Measurements from ENCODE around the gene THEM4.

DNA sequence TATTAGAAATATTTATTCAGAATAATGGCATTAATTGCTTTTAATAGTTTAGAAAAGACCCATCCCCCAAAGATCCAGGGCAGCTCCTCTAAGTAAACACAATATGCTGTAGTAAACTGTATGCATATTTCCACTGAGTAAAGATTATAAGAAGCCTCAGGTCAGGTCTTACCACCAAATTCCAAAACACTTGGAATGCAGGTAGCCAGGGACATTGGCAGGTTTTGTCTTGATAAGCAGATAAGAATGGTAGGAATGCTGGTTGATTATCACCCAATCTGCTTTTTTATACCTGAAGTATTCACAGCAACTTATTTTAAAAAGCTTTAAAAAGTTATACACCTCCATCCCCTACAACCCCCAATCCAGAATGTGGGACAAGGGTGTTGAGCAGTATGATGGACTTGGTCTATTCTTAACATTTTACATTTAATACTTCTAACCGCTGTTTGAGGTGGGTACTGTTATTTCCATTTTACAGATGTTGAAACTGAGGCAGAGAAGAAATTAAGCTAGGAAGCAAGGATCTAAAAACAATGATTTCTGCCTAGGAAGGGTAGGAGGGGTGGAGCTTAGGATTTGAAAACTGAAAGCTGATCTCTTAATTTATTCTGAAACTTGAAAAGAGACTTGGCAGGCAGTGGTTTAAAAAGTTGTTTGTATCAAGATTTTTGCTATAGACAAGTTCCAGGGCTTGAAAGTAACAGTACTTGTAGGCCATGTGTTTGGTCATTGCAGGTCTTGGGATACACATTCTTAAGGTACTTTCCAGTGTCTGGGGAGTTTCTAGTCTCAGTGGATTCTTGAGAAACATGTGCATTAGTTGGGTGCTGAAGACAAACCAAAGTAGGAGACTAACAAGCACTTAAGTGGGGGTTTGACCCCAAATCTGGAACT, 15.6 kb upstream of the THEM4 start:
- TF ChIP-seq, protein P1, sequence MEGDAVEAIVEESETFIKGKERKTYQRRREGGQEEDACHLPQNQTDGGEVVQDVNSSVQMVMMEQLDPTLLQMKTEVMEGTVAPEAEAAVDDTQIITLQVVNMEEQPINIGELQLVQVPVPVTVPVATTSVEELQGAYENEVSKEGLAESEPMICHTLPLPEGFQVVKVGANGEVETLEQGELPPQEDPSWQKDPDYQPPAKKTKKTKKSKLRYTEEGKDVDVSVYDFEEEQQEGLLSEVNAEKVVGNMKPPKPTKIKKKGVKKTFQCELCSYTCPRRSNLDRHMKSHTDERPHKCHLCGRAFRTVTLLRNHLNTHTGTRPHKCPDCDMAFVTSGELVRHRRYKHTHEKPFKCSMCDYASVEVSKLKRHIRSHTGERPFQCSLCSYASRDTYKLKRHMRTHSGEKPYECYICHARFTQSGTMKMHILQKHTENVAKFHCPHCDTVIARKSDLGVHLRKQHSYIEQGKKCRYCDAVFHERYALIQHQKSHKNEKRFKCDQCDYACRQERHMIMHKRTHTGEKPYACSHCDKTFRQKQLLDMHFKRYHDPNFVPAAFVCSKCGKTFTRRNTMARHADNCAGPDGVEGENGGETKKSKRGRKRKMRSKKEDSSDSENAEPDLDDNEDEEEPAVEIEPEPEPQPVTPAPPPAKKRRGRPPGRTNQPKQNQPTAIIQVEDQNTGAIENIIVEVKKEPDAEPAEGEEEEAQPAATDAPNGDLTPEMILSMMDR (IDR thresholded peaks at IDR 0.05) = no peak
- no peak for TF ChIP-seq ZBTB21 (CRISPR knock-in tag; IDR thresholded peaks at IDR 0.05; ENCODE audit: borderline replicate concordance)
- TF ChIP-seq CBFB (CRISPR knock-in tag; IDR thresholded peaks at IDR 0.05; ENCODE audit: low read depth) = no peak

All from WTC11 (cell line).